ENCODE data around the gene RFX6. TPM values are rescaled to one million over a fixed set of nuclear protein-coding genes. Genes with fewer than 3 reads are reported as not detected.

Gene RFX6
- polyA plus RNA-seq, 1 of the 3 experiments (the other 2 are of a cell fraction) = not detected

DNA sequence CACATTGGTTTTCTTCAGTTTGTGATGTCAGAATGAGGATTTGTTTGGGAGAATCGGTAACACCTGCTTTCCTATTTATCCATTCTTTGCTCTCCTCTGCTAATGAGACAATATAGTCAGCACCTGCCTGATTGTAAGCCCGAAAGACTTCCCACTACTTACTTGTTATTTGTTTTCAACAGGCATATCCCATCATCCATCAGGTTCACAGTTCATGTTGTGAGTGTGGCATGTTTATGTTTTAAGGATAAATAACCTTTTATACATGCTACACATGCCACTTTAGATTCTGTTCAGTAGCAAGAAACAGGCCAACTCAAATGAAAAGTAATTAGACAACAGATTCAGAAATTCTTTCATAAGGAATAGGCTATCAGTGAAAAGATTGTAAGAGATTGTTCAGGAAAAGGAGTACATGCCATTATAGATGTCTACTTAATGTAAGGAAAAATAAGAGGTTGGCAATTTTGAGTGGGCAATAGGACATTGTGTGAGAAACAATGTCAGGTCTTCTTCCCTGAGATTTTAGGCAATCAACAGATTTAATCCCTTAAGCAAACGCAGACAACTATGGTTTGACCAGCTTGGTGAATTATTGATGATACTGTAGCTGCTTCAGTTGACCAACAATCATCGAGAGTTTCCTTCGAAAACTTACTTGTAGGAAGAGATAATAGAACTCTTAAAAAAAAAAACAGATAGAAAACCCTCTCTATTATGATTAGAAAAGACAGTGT, 40.3 kb upstream of the RFX6 start:
- no peaks in the 10 kb centered on the region for H3K9me3 ChIP-seq
- TF ChIP-seq, protein P1, sequence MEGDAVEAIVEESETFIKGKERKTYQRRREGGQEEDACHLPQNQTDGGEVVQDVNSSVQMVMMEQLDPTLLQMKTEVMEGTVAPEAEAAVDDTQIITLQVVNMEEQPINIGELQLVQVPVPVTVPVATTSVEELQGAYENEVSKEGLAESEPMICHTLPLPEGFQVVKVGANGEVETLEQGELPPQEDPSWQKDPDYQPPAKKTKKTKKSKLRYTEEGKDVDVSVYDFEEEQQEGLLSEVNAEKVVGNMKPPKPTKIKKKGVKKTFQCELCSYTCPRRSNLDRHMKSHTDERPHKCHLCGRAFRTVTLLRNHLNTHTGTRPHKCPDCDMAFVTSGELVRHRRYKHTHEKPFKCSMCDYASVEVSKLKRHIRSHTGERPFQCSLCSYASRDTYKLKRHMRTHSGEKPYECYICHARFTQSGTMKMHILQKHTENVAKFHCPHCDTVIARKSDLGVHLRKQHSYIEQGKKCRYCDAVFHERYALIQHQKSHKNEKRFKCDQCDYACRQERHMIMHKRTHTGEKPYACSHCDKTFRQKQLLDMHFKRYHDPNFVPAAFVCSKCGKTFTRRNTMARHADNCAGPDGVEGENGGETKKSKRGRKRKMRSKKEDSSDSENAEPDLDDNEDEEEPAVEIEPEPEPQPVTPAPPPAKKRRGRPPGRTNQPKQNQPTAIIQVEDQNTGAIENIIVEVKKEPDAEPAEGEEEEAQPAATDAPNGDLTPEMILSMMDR (IDR thresholded peaks at IDR 0.05) = no peak
- TF ChIP-seq RAD21 (IDR thresholded peaks at IDR 0.05; ENCODE audit: low read length) (no peak), GABPA (IDR thresholded peaks at IDR 0.05; ENCODE audit: low read depth) (no peak), RFX5 (IDR thresholded peaks at IDR 0.05; ENCODE audit: low read length) (no peak), ELF1 (IDR thresholded peaks at IDR 0.05) (no peak), JUND (IDR thresholded peaks at IDR 0.05) (no peak), NFIC (IDR thresholded peaks at IDR 0.05; ENCODE audit: borderline replicate concordance) (no peak), NRF1 (IDR thresholded peaks at IDR 0.05; ENCODE audit: low read depth, low read length) (no peak), TCF12 (IDR thresholded peaks at IDR 0.05) (no peak), FOXJ3 (CRISPR knock-in tag; IDR thresholded peaks at IDR 0.05) (no peak)
- TF ChIP-seq, protein P2, sequence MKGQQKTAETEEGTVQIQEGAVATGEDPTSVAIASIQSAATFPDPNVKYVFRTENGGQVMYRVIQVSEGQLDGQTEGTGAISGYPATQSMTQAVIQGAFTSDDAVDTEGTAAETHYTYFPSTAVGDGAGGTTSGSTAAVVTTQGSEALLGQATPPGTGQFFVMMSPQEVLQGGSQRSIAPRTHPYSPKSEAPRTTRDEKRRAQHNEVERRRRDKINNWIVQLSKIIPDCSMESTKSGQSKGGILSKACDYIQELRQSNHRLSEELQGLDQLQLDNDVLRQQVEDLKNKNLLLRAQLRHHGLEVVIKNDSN (IDR thresholded peaks at IDR 0.05; ENCODE audit: borderline replicate concordance, low read depth) = no peak
- TF ChIP-seq, protein P3, sequence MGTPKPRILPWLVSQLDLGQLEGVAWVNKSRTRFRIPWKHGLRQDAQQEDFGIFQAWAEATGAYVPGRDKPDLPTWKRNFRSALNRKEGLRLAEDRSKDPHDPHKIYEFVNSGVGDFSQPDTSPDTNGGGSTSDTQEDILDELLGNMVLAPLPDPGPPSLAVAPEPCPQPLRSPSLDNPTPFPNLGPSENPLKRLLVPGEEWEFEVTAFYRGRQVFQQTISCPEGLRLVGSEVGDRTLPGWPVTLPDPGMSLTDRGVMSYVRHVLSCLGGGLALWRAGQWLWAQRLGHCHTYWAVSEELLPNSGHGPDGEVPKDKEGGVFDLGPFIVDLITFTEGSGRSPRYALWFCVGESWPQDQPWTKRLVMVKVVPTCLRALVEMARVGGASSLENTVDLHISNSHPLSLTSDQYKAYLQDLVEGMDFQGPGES (IDR thresholded peaks at IDR 0.05; ENCODE audit: low read depth, low read length) = no peak
- TF ChIP-seq, protein P4, sequence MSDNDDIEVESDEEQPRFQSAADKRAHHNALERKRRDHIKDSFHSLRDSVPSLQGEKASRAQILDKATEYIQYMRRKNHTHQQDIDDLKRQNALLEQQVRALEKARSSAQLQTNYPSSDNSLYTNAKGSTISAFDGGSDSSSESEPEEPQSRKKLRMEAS (IDR thresholded peaks at IDR 0.05; ENCODE audit: low read depth) = no peak
- TF ChIP-seq, protein P5, sequence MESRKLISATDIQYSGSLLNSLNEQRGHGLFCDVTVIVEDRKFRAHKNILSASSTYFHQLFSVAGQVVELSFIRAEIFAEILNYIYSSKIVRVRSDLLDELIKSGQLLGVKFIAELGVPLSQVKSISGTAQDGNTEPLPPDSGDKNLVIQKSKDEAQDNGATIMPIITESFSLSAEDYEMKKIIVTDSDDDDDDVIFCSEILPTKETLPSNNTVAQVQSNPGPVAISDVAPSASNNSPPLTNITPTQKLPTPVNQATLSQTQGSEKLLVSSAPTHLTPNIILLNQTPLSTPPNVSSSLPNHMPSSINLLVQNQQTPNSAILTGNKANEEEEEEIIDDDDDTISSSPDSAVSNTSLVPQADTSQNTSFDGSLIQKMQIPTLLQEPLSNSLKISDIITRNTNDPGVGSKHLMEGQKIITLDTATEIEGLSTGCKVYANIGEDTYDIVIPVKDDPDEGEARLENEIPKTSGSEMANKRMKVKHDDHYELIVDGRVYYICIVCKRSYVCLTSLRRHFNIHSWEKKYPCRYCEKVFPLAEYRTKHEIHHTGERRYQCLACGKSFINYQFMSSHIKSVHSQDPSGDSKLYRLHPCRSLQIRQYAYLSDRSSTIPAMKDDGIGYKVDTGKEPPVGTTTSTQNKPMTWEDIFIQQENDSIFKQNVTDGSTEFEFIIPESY (IDR thresholded peaks at IDR 0.05; ENCODE audit: borderline replicate concordance, low read depth) = no peak
- TF ChIP-seq, protein P6, sequence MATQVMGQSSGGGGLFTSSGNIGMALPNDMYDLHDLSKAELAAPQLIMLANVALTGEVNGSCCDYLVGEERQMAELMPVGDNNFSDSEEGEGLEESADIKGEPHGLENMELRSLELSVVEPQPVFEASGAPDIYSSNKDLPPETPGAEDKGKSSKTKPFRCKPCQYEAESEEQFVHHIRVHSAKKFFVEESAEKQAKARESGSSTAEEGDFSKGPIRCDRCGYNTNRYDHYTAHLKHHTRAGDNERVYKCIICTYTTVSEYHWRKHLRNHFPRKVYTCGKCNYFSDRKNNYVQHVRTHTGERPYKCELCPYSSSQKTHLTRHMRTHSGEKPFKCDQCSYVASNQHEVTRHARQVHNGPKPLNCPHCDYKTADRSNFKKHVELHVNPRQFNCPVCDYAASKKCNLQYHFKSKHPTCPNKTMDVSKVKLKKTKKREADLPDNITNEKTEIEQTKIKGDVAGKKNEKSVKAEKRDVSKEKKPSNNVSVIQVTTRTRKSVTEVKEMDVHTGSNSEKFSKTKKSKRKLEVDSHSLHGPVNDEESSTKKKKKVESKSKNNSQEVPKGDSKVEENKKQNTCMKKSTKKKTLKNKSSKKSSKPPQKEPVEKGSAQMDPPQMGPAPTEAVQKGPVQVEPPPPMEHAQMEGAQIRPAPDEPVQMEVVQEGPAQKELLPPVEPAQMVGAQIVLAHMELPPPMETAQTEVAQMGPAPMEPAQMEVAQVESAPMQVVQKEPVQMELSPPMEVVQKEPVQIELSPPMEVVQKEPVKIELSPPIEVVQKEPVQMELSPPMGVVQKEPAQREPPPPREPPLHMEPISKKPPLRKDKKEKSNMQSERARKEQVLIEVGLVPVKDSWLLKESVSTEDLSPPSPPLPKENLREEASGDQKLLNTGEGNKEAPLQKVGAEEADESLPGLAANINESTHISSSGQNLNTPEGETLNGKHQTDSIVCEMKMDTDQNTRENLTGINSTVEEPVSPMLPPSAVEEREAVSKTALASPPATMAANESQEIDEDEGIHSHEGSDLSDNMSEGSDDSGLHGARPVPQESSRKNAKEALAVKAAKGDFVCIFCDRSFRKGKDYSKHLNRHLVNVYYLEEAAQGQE (IDR thresholded peaks at IDR 0.05; ENCODE audit: low read depth, low read length) = no peak
- TF ChIP-seq, protein P7, sequence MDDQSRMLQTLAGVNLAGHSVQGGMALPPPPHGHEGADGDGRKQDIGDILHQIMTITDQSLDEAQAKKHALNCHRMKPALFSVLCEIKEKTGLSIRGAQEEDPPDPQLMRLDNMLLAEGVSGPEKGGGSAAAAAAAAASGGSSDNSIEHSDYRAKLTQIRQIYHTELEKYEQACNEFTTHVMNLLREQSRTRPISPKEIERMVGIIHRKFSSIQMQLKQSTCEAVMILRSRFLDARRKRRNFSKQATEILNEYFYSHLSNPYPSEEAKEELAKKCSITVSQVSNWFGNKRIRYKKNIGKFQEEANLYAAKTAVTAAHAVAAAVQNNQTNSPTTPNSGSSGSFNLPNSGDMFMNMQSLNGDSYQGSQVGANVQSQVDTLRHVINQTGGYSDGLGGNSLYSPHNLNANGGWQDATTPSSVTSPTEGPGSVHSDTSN (IDR thresholded peaks at IDR 0.05) = no peak
- TF ChIP-seq, protein P8, sequence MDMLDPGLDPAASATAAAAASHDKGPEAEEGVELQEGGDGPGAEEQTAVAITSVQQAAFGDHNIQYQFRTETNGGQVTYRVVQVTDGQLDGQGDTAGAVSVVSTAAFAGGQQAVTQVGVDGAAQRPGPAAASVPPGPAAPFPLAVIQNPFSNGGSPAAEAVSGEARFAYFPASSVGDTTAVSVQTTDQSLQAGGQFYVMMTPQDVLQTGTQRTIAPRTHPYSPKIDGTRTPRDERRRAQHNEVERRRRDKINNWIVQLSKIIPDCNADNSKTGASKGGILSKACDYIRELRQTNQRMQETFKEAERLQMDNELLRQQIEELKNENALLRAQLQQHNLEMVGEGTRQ (IDR thresholded peaks at IDR 0.05; ENCODE audit: borderline replicate concordance, low read depth, low read length) = no peak
- H3K79me2 ChIP-seq (ENCODE audit: insufficient read depth) = no peaks in the 10 kb centered on the region

More for the DNA sequence above, 40.3 kb upstream of the RFX6 start:
- H3K4me1 ChIP-seq (ENCODE audit: control insufficient read depth in 1 of 2, insufficient read depth in 2 of 2, low read depth in 1 of 2, low read length in 1 of 2) = no peaks in the 10 kb centered on the region
- no peak overlapping the region for H2AFZ ChIP-seq (ENCODE audit: low read depth)
- H3F3A ChIP-seq (replicated peaks; ENCODE audit: insufficient read depth) = no peaks in the 10 kb centered on the region
- H3K36me3 ChIP-seq (replicated peaks in 1 of 2; ENCODE audit: control insufficient read depth in 1 of 2, insufficient read depth in 2 of 2, low read length in 1 of 2) = no peaks in the 10 kb centered on the region
- H3K4me3 ChIP-seq (ENCODE audit: low read depth in 2 of 2, low read length in 1 of 2) = no peak overlapping the region
- H3K9me2 ChIP-seq = no peaks in the 10 kb centered on the region
- H3K9ac ChIP-seq = no peak overlapping the region
- H3K27me3 ChIP-seq (ENCODE audit: insufficient read depth) = peaks cover 8% of the 10 kb centered on the region; the same call in 1 of the 2 replicates
- no peak for DNase-seq
- no peak overlapping the region for H3K27ac ChIP-seq (ENCODE audit: low read depth in 2 of 2, low read length in 1 of 2)
- ChIA-PET POLR2A (no interaction called here), CTCF (interaction anchor here (1.5 kb wide), 1 partner anchor 57 kb away, joined by 4 read pairs; no protein-coding TSS in a partner anchor)
- H3K4me2 ChIP-seq = no peak overlapping the region
- WGBS (ENCODE audit: low lambda C conversion rate) = 6% methylated on average over 5 of the region's 5 CpGs
- H4K20me1 ChIP-seq (ENCODE audit: insufficient read depth) = no peaks in the 10 kb centered on the region

Data from SK-N-SH (cell line).